Keratinocyte (primary cell): ENCODE results near the gene PSMD2. TPM values are rescaled to one million over a fixed set of nuclear protein-coding genes. Genes with fewer than 3 reads are reported as not detected.

Source experiments
- DNase-seq: peaks from one replicate; pipeline ENCODE4 v3.0.0-alpha.2; 2011; ENCODE audit warnings: low read depth, missing footprints, low spot score
- FAIRE-seq: peaks from 2 replicates; lab custom pipeline; 2011; peaks lifted over from hg19 to GRCh38; lab: Jason Lieb, UNC
- H2AFZ ChIP-seq: 2 replicates; pipeline ENCODE4 v1.6.0; 2012; ENCODE audit warnings: low read length, control low read depth, inconsistent platforms; ENCODE audit not compliant: control insufficient read depth
- H3K27ac ChIP-seq: 2 replicates; pipeline ENCODE4 v1.5.1; 2011; ENCODE audit warnings: low read length; ENCODE audit not compliant: control insufficient read depth, insufficient read depth
- H3K27me3 ChIP-seq: 3 replicates; pipeline ENCODE4 v1.6.0; 2011; ENCODE audit warnings: low read length; ENCODE audit not compliant: control insufficient read depth, insufficient read depth; ENCODE audit errors: extremely low read depth
- H3K36me3 ChIP-seq, 2 experiments: 2 replicates in 1 of 2; 3 replicates in 1 of 2; pipeline ENCODE4 v1.5.1; 2011; ENCODE audit warnings: low read length in 2 of 2, mild to moderate bottlenecking in 1 of 2; ENCODE audit not compliant: control insufficient read depth in 2 of 2, insufficient read depth in 2 of 2; ENCODE audit errors: extremely low read depth in 1 of 2
- H3K4me1 ChIP-seq: 3 replicates; pipeline ENCODE4 v1.5.1; 2011; ENCODE audit warnings: low read length; ENCODE audit not compliant: control insufficient read depth, insufficient read depth; ENCODE audit errors: extremely low read depth
- H3K4me2 ChIP-seq: 3 replicates; pipeline ENCODE4 v1.6.0; 2011; ENCODE audit warnings: low read depth, low read length; ENCODE audit not compliant: control insufficient read depth, insufficient read depth; ENCODE audit errors: extremely low read depth
- H3K4me3 ChIP-seq, 3 experiments: fragments of 200-600 bp in 1 of 3; sonication (generic) in 1 of 3; 2 replicates in 2 of 3; 3 replicates in 1 of 3; pipeline ENCODE4 v1.5.1; 2011 to 2016; ENCODE audit warnings: low read length in 3 of 3, mild to moderate bottlenecking in 3 of 3, control low read depth in 2 of 3, inconsistent platforms in 1 of 3, low read depth in 1 of 3, mixed read lengths in 1 of 3, mixed run types in 1 of 3, moderate library complexity in 1 of 3; ENCODE audit not compliant: control insufficient read depth in 2 of 3, insufficient read depth in 2 of 3; ENCODE audit errors: extremely low read depth in 1 of 3
- H3K79me2 ChIP-seq: 2 replicates; pipeline ENCODE4 v1.6.0; 2012; ENCODE audit warnings: low read length; ENCODE audit not compliant: control insufficient read depth, insufficient read depth
- H3K9ac ChIP-seq: 3 replicates; pipeline ENCODE4 v1.6.0; 2011; ENCODE audit warnings: low read length; ENCODE audit not compliant: control insufficient read depth, insufficient read depth; ENCODE audit errors: extremely low read depth
- H3K9me1 ChIP-seq: 3 replicates; pipeline ENCODE4 v1.6.0; 2011; ENCODE audit warnings: low read length; ENCODE audit not compliant: control insufficient read depth, insufficient read depth; ENCODE audit errors: extremely low read depth
- H3K9me3 ChIP-seq: 2 replicates; pipeline ENCODE4 v1.5.1; 2012; ENCODE audit warnings: low read depth, low read length; ENCODE audit not compliant: control insufficient read depth
- H4K20me1 ChIP-seq: 3 replicates; pipeline ENCODE4 v1.6.0; 2011; ENCODE audit warnings: low read length; ENCODE audit not compliant: control insufficient read depth, insufficient read depth; ENCODE audit errors: extremely low read depth
- CTCF ChIP-seq, 3 experiments: IDR thresholded peaks in 1 of 3; conservative IDR thresholded peaks in 1 of 3; optimal IDR thresholded peaks in 1 of 3; 2 replicates in 2 of 3; 3 replicates in 1 of 3; pipeline versions ENCODE3 to v1.5.1; 2011; ENCODE audit warnings: low read length in 3 of 3, mild to moderate bottlenecking in 3 of 3, moderate library complexity in 2 of 3, control low read depth in 1 of 3, inconsistent platforms in 1 of 3; ENCODE audit not compliant: insufficient read depth in 2 of 3; ENCODE audit errors: extremely low read depth in 1 of 3
- EZH2 ChIP-seq: IDR thresholded peaks from one replicate; pipeline ENCODE4 v1.6.1; 2012; ENCODE audit warnings: inconsistent platforms, mild to moderate bottlenecking, low read length, moderate library complexity
- dilution Hi-C: fragments of 300-500 bp; cut with MboI; formaldehyde crosslinking; loops from one replicate; pipeline ENCODE4 v1.7.0; 2020; ENCODE audit warnings: low sequenced_read_pairs; ENCODE audit not compliant: extremely low pct_ligation_motif_present
- polyA plus RNA-seq, 5 experiments: library from polyadenylated mRNA; depleted of rRNA in 3 of 5; stranded (reverse) in 3 of 5; stranded (forward) in 1 of 5; unstranded in 1 of 5; fragments of >200 nt; gene quantifications; 1 replicate in 1 of 5; 2 replicates in 3 of 5; 3 replicates in 1 of 5; pipeline versions ENCODE4 v1.2.1 to v1.2.3, GENCODE V29; 2011 to 2012; ENCODE audit warnings: missing spikeins in 2 of 5, low read depth in 1 of 5, low replicate concordance in 1 of 5

The PSMD2 gene
- polyA plus RNA-seq, 1 donor (not counting 4 experiments of a cell fraction or from before 2014, with no cell fraction given) = 593 TPM

GRCh38 chr3:184350618-184351017, 51.6 kb downstream of the PSMD2 start:
- Histone ChIP-seq H3K27ac (no peak overlapping the region), H3K4me1 (peaks cover 3% of the 10 kb centered on the region), H3K36me3 (peaks cover 9 to 16% of the 10 kb centered on the region in 2 experiments), H3K4me3 (no peak overlapping the region), H3K9ac (no peak overlapping the region), H3K9me3 (no peaks in the 10 kb centered on the region), H4K20me1 (no peaks in the 10 kb centered on the region), H3K4me2 (no peak overlapping the region), H3K27me3 (no peaks in the 10 kb centered on the region), H3K9me1 (no peaks in the 10 kb centered on the region), H3K79me2 (no peaks in the 10 kb centered on the region), H2AFZ (no peak overlapping the region)
- dilution Hi-C loops = no loop called here
- FAIRE-seq (no peak), DNase-seq (no peak)
- TF ChIP-seq EZH2 (no peak), CTCF (optimal IDR thresholded peaks at IDR 0.05 in 1 of 3, IDR thresholded peaks at IDR 0.05 in 1 of 3, conservative IDR thresholded peaks at IDR 0.05 in 1 of 3; ENCODE audit: extremely low read depth in 1 of 3, insufficient read depth in 2 of 3, low read length in 3 of 3) (no peak)

- H3K4me1 ChIP-seq = no peaks in the 10 kb centered on the region
- no peaks in the 10 kb centered on the region for H3K9me3 ChIP-seq
- no peak for FAIRE-seq
- no peaks in the 10 kb centered on the region for H3K27me3 ChIP-seq
- H3K79me2 ChIP-seq = no peaks in the 10 kb centered on the region
- no peak for TF ChIP-seq CTCF (optimal IDR thresholded peaks at IDR 0.05 in 1 of 3, IDR thresholded peaks at IDR 0.05 in 1 of 3, conservative IDR thresholded peaks at IDR 0.05 in 1 of 3; ENCODE audit: extremely low read depth in 1 of 3, insufficient read depth in 2 of 3, low read length in 3 of 3)
- TF ChIP-seq EZH2 = no peak
- dilution Hi-C loops = no loop called here
- no peak overlapping the region for H2AFZ ChIP-seq
- DNase-seq = no peak
- no peaks in the 10 kb centered on the region for H4K20me1 ChIP-seq
- H3K36me3 ChIP-seq = peaks cover 7 to 16% of the 10 kb centered on the region in 2 experiments
- no peak overlapping the region for H3K27ac ChIP-seq
- no peak overlapping the region for H3K4me3 ChIP-seq
- H3K9me1 ChIP-seq = no peaks in the 10 kb centered on the region
- H3K9ac ChIP-seq = no peak overlapping the region
- H3K4me2 ChIP-seq = no peak overlapping the region
Measured at GRCh38 chr3:184351511-184352148, 52.6 kb downstream of the PSMD2 start.
